GM21737 (cell line): ENCODE results near the gene STXBP2.
A peak's percentile ranks its signal among the peaks of the same experiment; 100 is the strongest.

Experiments
- ATAC-seq: cut with Tn5 transposase; IDR thresholded peaks from one replicate; pipeline ENCODE4 v1.9.1; 2021; ENCODE audit warnings: mild to moderate bottlenecking, moderate library complexity; ENCODE audit not compliant: unreplicated experiment

The STXBP2 gene

DNA sequence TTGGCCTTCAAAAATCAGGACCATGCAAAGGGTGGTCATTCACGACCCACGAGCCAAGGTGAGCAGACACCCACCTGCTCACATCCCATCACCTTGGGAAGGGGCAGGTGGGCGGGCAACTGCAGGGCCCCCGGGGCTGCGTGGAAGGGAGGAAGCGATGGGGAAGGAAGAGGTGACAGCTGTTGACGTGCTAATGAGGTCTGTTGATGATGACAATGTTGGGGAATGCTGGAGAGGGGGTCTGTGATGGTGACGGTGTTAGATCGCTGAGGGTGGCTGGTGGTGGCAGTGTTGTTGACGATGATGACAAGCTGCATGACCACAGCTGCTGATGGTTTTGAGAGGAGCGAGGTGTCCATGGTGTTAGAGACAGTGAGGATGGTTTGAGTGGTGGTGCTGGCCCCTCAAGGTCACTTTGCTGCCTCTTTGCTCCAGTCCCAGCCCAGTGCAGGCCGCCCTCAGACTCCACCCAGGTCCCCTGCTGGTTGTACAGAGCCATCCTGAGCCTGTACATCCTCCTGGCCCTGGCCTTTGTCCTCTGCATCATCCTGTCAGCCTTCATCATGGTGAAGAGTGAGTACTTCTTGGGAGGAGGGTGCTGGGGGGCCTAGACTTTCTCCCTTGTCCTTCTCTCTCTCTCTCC is 40.9 kb downstream of the STXBP2 start:
- ATAC-seq = no peak

DNA sequence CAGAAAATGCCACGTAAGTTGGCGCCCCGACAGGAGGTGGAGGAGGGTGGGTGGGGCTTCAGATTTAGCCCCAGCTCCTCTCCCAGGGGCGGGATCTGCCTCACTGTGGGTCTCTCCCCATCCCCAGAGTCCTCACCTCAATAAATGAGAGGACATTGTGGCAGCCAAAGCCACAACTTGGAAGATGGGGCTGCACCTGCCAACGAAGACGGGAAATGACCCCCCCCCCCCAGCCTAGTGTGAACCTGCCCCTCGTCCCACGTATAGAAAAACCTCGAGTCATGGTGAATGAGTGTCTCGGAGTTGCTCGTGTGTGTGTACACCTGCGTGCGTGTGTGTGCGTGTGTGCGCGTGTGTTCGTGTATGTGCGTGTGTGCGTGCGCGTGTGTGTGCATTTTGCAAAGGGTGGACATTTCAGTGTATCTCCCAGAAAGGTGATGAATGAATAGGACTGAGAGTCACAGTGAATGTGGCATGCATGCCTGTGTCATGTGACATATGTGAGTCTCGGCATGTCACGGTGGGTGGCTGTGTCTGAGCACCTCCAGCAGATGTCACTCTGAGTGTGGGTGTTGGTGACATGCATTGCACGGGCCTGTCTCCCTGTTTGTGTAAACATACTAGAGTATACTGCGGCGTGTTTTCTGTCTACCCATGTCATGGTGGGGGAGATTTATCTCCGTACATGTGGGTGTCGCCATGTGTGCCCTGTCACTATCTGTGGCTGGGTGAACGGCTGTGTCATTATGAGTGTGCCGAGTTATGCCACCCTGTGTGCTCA is 42.3 kb downstream of the STXBP2 start:
- ATAC-seq = no peak

DNA sequence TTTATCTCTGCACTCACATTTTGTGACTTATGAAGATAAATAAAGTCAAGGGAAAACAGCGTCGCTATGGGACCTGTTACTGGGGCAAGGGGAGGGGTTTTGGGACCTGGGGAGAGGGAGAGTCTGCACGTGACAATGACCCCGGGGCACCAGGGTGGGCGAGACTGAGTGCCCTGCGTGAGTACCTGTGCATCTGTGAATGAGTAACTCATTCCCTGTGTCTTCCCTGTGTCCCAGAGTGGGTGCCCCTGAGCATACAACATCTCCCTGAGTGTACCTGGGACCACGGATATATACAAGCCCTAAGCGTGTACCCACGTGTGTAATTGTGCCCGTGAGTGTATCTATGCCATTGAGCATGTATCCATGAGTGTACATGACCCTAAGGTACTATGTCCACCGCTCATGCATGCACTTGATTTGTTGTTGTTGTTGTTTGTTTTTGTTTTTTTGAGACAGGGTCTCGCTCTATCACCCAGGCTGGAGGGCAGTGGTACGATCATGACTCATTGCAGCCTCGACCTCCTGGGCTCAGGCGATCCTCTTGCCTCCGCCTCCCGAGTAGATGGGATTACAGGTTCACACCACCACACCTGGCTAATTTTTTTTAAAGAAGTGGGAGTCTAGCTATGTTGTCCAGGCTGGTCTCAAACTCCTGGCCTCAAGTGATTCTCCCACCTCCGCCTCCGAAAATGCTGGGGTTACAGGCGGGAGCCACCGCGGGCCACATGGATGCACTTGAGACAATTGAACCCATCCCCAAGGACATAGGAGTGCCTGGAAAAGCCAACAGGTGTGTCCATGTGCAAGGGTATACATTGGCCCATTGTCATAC is 43.1 kb downstream of the STXBP2 start:
- no peak for ATAC-seq

DNA sequence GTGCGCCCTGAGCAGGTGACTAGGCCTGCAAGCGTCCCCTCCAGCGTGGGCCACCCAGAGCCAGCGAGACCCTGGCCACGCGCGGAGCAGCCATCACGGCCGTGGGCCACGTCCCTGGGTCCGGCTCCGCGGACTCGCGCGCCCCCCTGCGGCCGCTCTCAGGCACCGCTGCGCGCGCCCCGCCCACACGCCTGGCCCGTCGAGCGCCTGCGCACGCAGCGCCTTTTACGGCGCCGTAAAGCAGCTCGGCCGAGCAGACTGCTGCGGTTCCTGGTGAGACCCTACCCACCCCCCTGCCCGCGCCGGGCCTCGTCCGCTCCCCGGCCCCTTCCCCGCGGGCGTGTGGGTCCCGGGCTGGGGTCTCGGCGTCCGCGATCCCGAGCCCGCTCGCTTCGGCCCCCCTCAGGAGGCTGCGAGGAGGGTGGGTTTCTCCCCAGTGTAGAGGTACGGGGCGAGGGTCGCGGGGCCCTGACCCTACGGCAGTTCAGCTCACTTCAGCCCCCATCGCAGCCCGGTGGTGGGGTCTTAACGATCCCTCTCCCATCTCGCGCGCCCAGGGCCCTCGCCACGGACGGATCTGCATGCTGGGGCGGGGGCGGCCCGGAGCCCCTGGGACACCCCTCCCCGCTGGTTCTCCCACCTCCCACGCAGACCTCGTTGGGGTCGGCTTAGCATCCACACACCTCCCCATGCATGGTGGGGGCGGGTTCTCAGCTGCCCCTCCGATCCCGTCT is 43.9 kb downstream of the STXBP2 start, which contains the start of gene TRAPPC5:
TSS of gene TRAPPC5 (plus strand) at position 228 of the 734 bp plus-strand sequence. CDS start 1,421 bp downstream, outside the sequence.
- ATAC-seq = peak; percentile 49

DNA sequence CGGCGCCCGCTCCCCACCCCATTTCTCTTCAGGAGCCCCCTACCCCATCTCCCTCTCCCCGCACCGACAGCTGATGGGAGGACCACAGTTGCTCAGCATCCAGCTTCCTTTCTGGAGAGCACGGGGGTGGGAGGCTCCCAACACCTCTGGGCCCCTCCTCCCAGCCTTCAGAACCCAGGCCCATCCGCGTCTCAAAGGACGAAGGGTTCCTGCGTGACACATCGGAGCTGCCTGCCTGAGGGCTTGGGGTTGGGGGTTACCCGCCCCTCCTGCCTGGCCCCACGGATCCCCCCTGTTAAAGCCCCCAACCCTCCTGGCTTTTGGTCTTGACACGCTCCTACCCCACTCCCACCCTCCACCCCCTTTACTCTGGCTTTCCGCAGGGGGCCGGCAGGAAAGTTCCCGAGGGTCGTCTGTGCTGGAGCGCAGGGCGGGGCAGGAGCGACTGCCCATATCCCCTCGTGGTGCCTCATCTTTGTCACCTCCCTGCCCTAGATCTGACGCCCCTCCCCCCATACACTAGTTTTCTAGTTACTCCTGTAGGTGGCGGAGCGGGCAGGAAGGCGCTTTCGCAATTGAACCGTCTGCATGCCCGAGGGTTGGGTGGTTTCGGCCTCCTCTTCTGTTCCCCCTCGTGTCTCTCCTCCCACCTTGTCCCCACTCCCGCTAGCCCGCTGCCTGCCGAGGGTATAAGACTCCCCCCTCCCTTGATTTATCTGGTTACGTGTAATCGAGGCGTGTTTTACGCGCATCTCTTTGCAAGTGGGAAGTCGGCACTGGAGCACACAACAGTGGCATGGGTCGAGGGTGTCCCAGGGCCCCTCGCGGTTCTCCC is 44.6 kb downstream of the STXBP2 start:
- ATAC-seq = peak; percentile 25

DNA sequence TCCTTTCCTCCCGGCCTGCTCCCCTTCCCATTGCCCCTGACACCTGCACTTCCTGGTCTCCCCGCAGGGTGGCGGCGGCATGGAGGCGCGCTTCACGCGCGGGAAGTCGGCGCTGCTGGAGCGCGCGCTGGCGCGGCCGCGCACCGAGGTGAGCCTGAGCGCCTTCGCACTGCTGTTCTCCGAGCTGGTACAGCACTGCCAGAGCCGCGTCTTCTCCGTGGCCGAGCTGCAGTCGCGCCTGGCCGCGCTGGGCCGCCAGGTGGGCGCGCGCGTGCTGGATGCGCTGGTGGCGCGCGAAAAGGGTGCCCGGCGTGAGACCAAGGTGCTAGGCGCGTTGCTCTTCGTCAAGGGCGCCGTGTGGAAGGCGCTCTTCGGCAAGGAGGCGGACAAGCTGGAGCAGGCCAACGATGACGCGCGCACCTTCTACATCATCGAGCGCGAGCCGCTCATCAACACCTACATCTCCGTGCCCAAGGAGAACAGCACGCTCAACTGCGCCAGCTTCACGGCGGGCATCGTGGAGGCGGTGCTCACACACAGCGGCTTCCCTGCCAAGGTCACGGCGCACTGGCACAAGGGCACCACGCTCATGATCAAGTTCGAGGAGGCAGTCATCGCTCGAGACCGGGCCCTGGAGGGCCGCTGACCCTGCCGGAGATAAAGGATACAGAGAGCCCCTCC is 45.4 kb downstream of the STXBP2 start:
- no peak for ATAC-seq

DNA sequence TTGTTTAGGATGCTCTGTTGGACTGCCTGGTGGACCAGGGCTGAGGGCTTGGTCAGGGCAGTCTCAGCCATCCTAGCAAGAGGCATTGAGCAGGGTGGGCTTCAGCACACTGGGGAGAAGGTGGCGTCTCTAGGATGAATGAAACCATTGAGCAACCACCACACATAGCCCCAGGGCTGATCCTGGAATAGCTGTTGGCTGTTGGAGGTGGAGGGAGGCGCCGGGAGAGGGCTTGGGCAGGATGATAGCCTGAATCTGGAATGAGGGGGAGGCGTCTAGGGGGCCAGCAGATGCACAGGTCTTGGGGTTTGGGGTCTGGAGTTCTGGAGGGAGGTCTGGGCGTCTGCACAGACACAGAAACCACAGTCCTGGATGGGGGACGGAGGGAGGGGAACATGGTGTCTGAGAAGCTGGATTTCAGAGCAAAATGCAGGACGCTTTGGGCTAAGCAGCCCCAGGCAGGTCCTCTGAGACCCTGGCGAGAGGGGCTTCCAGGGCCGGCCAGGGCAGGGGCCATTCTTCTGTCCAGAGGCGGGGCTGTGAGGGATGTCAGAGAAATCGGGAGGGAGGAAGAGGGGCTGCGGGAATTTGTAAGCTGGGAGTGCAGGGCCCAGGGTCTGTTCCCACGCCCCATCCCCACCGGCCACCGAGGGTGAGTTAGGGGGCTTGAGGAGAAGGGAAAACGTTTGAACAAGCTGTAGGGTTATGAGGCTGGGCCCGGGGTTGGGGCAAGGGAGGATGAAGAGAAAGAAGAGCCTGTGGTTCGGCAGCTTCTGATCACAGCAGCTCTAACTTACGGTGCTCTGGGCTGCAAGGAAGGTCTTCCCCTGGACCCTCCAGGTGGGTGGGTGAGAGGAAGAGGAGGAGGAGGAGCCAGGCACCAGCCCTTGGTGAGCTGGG is 48.9 kb downstream of the STXBP2 start:
- no peak for ATAC-seq

DNA sequence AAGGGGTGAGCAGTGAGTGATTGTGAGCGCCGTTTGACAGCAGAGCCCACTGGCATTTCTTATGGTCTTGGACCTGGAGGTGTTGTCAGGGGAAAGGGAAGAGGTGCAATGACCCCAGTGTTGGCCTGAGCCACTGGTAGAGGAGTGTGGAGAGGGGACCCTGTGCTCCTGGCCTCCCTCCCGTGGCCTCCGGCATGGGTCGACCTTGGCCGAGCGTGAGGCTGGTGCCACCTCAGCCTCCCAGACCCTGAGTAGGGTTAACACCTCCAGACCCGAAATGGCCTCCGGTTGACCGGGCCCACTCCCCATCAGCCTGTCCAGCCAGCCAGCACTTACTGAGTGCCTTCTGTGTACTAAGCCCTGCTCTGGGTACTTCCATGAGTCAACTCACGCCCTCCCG is 50.3 kb downstream of the STXBP2 start:
- ATAC-seq = no peak

DNA sequence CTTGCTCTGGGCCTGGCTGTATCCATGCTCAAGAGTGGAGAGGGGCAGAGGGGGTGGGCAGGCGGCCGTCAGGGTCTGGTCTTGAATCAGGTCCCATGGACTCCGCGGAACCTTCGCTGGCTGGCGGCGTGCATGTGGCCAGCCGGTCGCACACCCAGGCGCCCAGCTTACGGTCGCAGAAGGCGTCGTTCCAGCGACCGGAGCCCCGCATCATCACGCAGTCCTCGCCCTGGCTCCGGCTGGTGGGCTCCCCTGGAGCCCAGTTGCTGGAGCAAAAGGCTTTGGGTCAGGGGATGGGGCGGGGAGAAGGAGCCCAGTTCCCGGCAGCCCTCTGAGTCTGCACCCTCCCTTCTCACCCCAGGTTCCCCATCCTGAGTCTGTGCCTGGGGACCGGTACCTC is 52.3 kb downstream of the STXBP2 start:
- ATAC-seq = no peak

DNA sequence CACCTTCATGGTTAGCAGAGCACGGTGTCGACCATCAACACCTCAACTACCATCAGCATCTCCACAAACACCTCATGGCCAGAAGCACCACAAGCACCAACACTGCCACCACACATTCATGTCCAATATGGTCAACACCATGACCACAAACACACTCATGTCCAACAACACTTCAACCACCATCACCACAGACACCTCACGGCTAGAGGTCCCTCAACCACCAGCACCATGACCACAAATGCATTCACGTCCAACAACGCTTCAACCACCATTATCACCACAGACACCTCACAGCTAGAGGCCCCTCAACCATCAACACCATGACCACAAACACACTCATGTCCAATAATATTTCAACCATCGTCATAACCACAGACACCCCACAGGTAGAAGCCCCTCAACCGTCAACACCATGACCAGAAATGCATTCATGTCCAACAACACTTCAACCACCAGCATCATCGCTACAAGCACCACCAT is 53.9 kb downstream of the STXBP2 start:
- ATAC-seq = no peak

DNA sequence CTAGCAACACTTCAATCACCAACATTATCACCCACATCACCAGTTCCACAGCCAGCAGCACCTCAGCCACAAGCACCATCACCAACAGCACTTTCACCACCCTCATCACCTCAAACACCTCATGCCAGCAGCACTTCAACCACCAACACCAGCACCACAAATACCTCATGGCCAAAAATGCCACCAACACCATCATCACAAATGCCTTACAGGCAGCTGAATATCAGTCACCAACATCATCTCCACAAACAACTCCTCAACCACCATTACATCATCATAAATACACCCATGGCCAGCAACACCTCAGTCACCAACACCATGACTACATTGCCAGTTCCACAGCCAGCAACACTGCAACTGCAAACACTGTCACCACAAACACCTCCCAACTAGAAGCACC is 54.6 kb downstream of the STXBP2 start:
- ATAC-seq = no peak

DNA sequence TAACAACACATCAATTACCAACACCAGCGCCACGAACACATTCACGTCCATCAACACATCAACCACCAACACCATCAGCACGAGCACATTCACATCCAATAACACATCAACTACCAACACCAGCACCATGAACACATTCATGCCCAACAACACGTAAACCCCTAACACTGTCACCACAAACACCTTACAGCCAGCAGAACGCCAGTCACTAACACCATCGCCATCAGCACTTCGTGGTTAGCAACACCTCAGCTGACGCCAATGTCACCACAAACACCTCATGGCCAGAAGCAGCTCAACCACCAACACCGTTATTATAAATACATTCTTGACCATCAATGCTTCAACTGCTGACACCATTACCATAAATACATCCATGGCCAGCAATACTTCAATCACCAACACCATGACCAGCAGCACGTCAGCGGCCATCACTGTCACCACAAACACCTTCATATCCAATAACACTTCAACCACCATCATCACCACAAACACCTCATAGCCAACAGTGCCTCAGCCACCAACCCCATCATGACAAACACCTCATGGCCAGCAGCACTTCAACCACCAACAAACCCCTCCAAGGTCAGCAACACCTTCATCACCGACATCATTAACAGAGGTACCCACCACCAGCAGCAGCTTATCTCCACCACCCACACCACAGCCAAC is 55.6 kb downstream of the STXBP2 start:
- ATAC-seq = no peak

DNA sequence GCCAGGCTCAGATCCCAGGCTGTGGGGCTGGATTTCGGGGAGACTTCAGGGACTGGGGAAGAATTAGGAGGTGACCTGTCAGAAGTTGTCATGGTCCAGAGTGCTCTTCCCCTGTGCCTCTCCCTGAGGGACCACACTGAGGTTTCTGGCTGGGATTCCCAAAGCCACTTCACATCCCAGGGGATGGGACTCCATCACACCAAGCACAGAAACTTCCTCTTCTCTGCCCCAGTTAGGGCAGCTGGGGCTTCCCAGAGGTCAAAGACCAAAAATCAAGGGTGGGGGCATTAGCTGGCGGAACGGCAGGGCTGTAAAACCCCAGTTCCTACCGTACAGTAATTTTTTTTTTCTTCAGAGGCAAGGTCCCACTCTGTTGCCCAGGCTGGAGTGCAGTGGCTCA is 57.6 kb downstream of the STXBP2 start:
- ATAC-seq = no peak
